GM19351 (cell line): Measurements from ENCODE around the gene TMEM140.

ENCODE experiments used
- ATAC-seq: cut with Tn5 transposase; IDR thresholded peaks from one replicate; pipeline ENCODE4 v1.9.1; 2021; ENCODE audit warnings: mild to moderate bottlenecking, moderate library complexity; ENCODE audit not compliant: unreplicated experiment

Gene TMEM140

GRCh38 chr7:135192914-135193536, 45.2 kb downstream of the TMEM140 start:
- no peak for ATAC-seq

- no peak for ATAC-seq
Observed at GRCh38 chr7:135193615-135194081, 45.8 kb downstream of the TMEM140 start.

GRCh38 chr7:135194494-135195095, 46.7 kb downstream of the TMEM140 start:
- no peak for ATAC-seq

GRCh38 chr7:135195156-135195555, 47.3 kb downstream of the TMEM140 start:
- no peak for ATAC-seq

GRCh38 chr7:135195968-135196629, 48.2 kb downstream of the TMEM140 start:
- no peak for ATAC-seq

- ATAC-seq, result no peak
Observed at GRCh38 chr7:135197343-135197742, 49.5 kb downstream of the TMEM140 start.

GRCh38 chr7:135197906-135198655, 50.2 kb downstream of the TMEM140 start:
- no peak for ATAC-seq

GRCh38 chr7:135199439-135199838, 51.6 kb downstream of the TMEM140 start:
- ATAC-seq, result no peak

GRCh38 chr7:135200821-135201331, 53.0 kb downstream of the TMEM140 start:
- ATAC-seq, result no peak

GRCh38 chr7:135201350-135201749, 53.5 kb downstream of the TMEM140 start:
- ATAC-seq, result no peak

GRCh38 chr7:135204341-135204749, 56.5 kb downstream of the TMEM140 start:
- no peak for ATAC-seq

GRCh38 chr7:135204876-135205275, 57.0 kb downstream of the TMEM140 start:
- no peak for ATAC-seq

GRCh38 chr7:135205850-135206249, 58.0 kb downstream of the TMEM140 start:
- ATAC-seq, result no peak

- peak; percentile 31 for ATAC-seq
Observed at GRCh38 chr7:135206941-135207391, 59.1 kb downstream of the TMEM140 start.

- ATAC-seq, result no peak
Observed at GRCh38 chr7:135207406-135208101, 59.7 kb downstream of the TMEM140 start.

GRCh38 chr7:135208102-135208793, 60.4 kb downstream of the TMEM140 start:
- ATAC-seq, result no peak

GRCh38 chr7:135209225-135209834, 61.5 kb downstream of the TMEM140 start:
- ATAC-seq, result no peak

GRCh38 chr7:135210888-135211178, 63.0 kb downstream of the TMEM140 start:
- ATAC-seq, result no peak

- ATAC-seq, result peak; percentile 78
Observed at GRCh38 chr7:135211179-135211945, 63.5 kb downstream of the TMEM140 start, which contains the start of gene WDR91. WDR91 (minus strand) TSS chr7:135211526; CDS start chr7:135211502, 24 bp downstream.
